Endothelial cell of umbilical vein (primary cell): ENCODE data around the gene MEN1. TPM values are rescaled to one million over a fixed set of nuclear protein-coding genes. Genes with fewer than 3 reads are reported as not detected.

ENCODE experiments used
- BruUV-seq: library from RNA; stranded (reverse); fragments of 400-500 nt; replicated peaks from 2 replicates; lab custom pipeline; 2021; lab: Mats Ljungman, UMichigan
- CTCF ChIA-PET: fragments of 300-600, 350-600 bp; sonication (Branson Sonifier 250); formaldehyde crosslinking; loops from one replicate; lab custom pipeline; 2021; ENCODE audit warnings: antibody characterized with exemption, inconsistent platforms; lab: Charles Lee
- POLR2A ChIA-PET: fragments of 300-600, 350-600 bp; sonication (Branson Sonifier 250); formaldehyde crosslinking; loops from one replicate; lab custom pipeline; 2021; ENCODE audit warnings: antibody characterized with exemption, inconsistent platforms; lab: Charles Lee
- DNase-seq: peaks from one replicate; pipeline ENCODE4 v3.0.0-alpha.2; 2011; ENCODE audit warnings: low read depth, low spot score
- FAIRE-seq: peaks from 2 replicates; lab custom pipeline; 2011; peaks lifted over from hg19 to GRCh38; lab: Jason Lieb, UNC
- H2AFZ ChIP-seq: 2 replicates; pipeline ENCODE4 v1.6.0; 2012; ENCODE audit warnings: low read depth, low read length, control low read depth, inconsistent platforms
- H3K27ac ChIP-seq: 2 replicates; pipeline ENCODE4 v1.5.1; 2011; ENCODE audit warnings: low read depth, mild to moderate bottlenecking, control low read depth, low read length, moderate library complexity; ENCODE audit not compliant: insufficient read depth
- H3K27me3 ChIP-seq, 2 experiments: 2 replicates each; pipeline versions ENCODE4 v1.6.0 to v1.6.1; 2011; ENCODE audit warnings: low read length in 2 of 2, mixed read lengths in 1 of 2; ENCODE audit not compliant: control insufficient read depth in 2 of 2, insufficient read depth in 2 of 2
- H3K36me3 ChIP-seq, 2 experiments: 2 replicates in 1 of 2; 3 replicates in 1 of 2; pipeline ENCODE4 v1.5.1; 2011; ENCODE audit warnings: low read length in 2 of 2, mild to moderate bottlenecking in 1 of 2, moderate library complexity in 1 of 2; ENCODE audit not compliant: control insufficient read depth in 2 of 2, insufficient read depth in 2 of 2; ENCODE audit errors: extremely low read depth in 1 of 2
- H3K4me1 ChIP-seq: 3 replicates; pipeline ENCODE4 v1.5.1; 2011; ENCODE audit warnings: mild to moderate bottlenecking, low read length; ENCODE audit not compliant: control insufficient read depth, insufficient read depth; ENCODE audit errors: extremely low read depth
- H3K4me2 ChIP-seq: 2 replicates; pipeline ENCODE4 v1.6.1; 2011; ENCODE audit warnings: low read length, control low read depth, mixed read lengths; ENCODE audit not compliant: insufficient read depth
- H3K4me3 ChIP-seq, 3 experiments: fragments of 200-600 bp in 1 of 3; sonication (generic), shearing (Covaris generic) in 1 of 3; replicated peaks in 1 of 3; 2 replicates each; pipeline ENCODE4 v1.5.1; 2011 to 2016; ENCODE audit warnings: control low read depth in 3 of 3, low read length in 3 of 3, mild to moderate bottlenecking in 2 of 3, inconsistent platforms in 1 of 3, low read depth in 1 of 3, moderate library complexity in 1 of 3; ENCODE audit not compliant: insufficient read depth in 1 of 3
- H3K79me2 ChIP-seq: 2 replicates; pipeline ENCODE4 v1.6.0; 2012; ENCODE audit warnings: low read length, inconsistent platforms; ENCODE audit not compliant: control insufficient read depth, insufficient read depth
- H3K9ac ChIP-seq: replicated peaks from 2 replicates; pipeline ENCODE3; 2011; ENCODE audit warnings: low read length, control low read depth; ENCODE audit not compliant: insufficient read depth; ENCODE audit errors: extremely low read depth
- H3K9me1 ChIP-seq: replicated peaks from 3 replicates; pipeline ENCODE4 v1.6.0; 2011; ENCODE audit warnings: mild to moderate bottlenecking, low read length; ENCODE audit not compliant: control insufficient read depth, insufficient read depth; ENCODE audit errors: extremely low read depth
- H3K9me3 ChIP-seq: replicated peaks from 2 replicates; pipeline ENCODE4 v1.5.1; 2012; ENCODE audit warnings: low read length, inconsistent platforms; ENCODE audit not compliant: control insufficient read depth, insufficient read depth
- H4K20me1 ChIP-seq: replicated peaks from 2 replicates; pipeline ENCODE3; 2011; ENCODE audit warnings: mild to moderate bottlenecking, low read length; ENCODE audit not compliant: control insufficient read depth, insufficient read depth; ENCODE audit errors: extremely low read depth
- CTCF ChIP-seq, 2 donors: IDR thresholded peaks; 1 replicate in 1 of 2; 2 replicates in 1 of 2; pipeline ENCODE4 v1.5.1; 2011; ENCODE audit warnings: low read length in 2 of 2, mild to moderate bottlenecking in 2 of 2, moderate library complexity in 2 of 2, control low read depth in 1 of 2, inconsistent platforms in 1 of 2, low read depth in 1 of 2; ENCODE audit not compliant: insufficient read depth in 1 of 2; ENCODE audit errors: extremely low read depth in 1 of 2
- EZH2 ChIP-seq: IDR thresholded peaks from 2 replicates; pipeline ENCODE4 v1.6.1; 2012; ENCODE audit warnings: borderline replicate concordance, low read depth, mild to moderate bottlenecking, moderate library complexity, low read length, inconsistent platforms; ENCODE audit not compliant: severe bottlenecking
- FOS ChIP-seq: IDR thresholded peaks from 2 replicates; pipeline ENCODE4 v1.6.1; 2011; ENCODE audit warnings: mild to moderate bottlenecking, low read length, moderate library complexity, borderline replicate concordance; ENCODE audit not compliant: insufficient read depth
- GATA2 ChIP-seq: IDR thresholded peaks from 2 replicates; pipeline ENCODE4 v1.7.0; 2011; ENCODE audit warnings: low read depth, mild to moderate bottlenecking, moderate library complexity, mixed read lengths, low read length; ENCODE audit not compliant: insufficient read length, insufficient read depth
- MAX ChIP-seq: IDR thresholded peaks from 2 replicates; pipeline ENCODE4 v1.6.1; 2011; ENCODE audit not compliant: insufficient read depth, insufficient read length
- MYC ChIP-seq: IDR thresholded peaks from one replicate; pipeline ENCODE4 v1.6.1; 2011; ENCODE audit warnings: mild to moderate bottlenecking, low read depth, low read length
- POLR2AphosphoS5 ChIP-seq: IDR thresholded peaks from 2 replicates; pipeline ENCODE4 v1.6.1; 2012; ENCODE audit warnings: low read depth, mild to moderate bottlenecking, control low read depth, low read length, moderate library complexity; ENCODE audit not compliant: insufficient read depth
- dilution Hi-C: fragments of 300-500 bp; cut with MboI; formaldehyde crosslinking; loops from one replicate; pipeline ENCODE4 v1.15.0; 2019; ENCODE audit warnings: low sequenced_read_pairs; ENCODE audit not compliant: extremely low pct_ligation_motif_present
- intact Hi-C: fragments of 100-400 bp; cut with micrococcal nuclease; formaldehyde crosslinking; loops from one replicate; pipeline ENCODE4 v1.10.0; 2022
- polyA plus RNA-seq, 4 experiments: library from polyadenylated mRNA; depleted of rRNA in 3 of 4; stranded (reverse) in 3 of 4; unstranded in 1 of 4; fragments of >200 nt; gene quantifications; 2 replicates each; pipeline versions ENCODE4 v1.2.1 to v1.2.3, GENCODE V29; 2011 to 2012; ENCODE audit warnings: missing spikeins in 1 of 4
- total RNA-seq: library from RNA; stranded (reverse); gene quantifications from 2 replicates; pipeline ENCODE4 v1.2.3, GENCODE V29; 2021

The MEN1 gene
- total and polyA plus RNA-seq, 2 donors (not counting 3 experiments of a cell fraction or from before 2014, with no cell fraction given), result 41.1 to 43.1 TPM

DNA sequence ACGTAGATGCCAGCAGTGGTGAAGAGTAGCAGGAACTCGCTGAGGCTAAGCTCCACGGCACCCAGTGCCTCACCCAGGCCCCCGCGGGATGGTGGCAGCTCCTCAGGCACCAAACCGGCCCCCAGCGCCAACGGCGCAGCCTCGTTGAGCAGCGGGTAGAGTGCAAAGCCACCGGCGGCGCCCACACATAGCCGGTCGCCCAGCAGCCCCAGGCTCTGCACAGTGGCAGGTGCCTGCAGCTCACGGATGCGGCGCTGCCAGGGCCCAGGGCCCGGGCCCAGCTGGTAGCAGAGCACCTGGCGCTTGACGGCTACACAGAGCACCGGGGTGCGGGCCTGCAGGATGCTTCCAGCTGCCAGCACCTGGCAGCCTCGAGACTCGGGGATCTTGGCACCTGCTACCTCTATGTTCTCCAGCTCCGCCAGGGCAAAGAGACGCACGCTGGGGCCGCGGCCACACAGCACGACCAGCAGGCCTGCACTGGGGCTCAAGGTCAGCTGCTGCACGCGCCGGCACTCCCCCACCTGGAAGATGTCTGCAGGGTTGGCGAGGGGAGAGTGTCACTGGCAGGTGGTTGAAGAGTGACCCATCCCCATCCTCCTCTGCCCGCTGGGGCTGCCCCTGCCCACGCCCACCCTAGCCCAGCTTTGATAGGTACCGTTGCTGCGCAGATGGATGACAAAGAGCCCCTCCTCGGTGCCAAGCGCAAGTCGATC, 19.3 kb upstream of the MEN1 start:
- intact Hi-C loops, result no loop called here
- no peaks in the 10 kb centered on the region for H3K36me3 ChIP-seq
- ChIA-PET CTCF (interaction anchor here (0.8 to 1.4 kb wide), 3 partner anchors 15 to 58 kb away, joined by 3 to 4 read pairs (median 4); partner anchors contain the start of gene CDC42BPG), POLR2A (no interaction called here)
- no peaks in the 10 kb centered on the region for H3K79me2 ChIP-seq
- no TSS peak for BruUV-seq
- TF ChIP-seq POLR2AphosphoS5, result no peak
- no peak for TF ChIP-seq FOS
- TF ChIP-seq MYC, result no peak
- no peak for TF ChIP-seq GATA2
- TF ChIP-seq EZH2, result no peak
- no peak for TF ChIP-seq MAX
- no peak for TF ChIP-seq CTCF (IDR thresholded peaks at IDR 0.05; ENCODE audit: extremely low read depth in 1 of 2, insufficient read depth in 1 of 2, low read depth in 1 of 2, low read length in 2 of 2)
- H3K27ac ChIP-seq, result no peak overlapping the region
- dilution Hi-C loops, result no loop called here
- no peak overlapping the region for H3K4me2 ChIP-seq
- H3K4me1 ChIP-seq, result no peaks in the 10 kb centered on the region
- no peaks in the 10 kb centered on the region for H3K9me1 ChIP-seq
- H3K4me3 ChIP-seq, result no peak overlapping the region
- no peaks in the 10 kb centered on the region for H4K20me1 ChIP-seq
- no peak overlapping the region for H2AFZ ChIP-seq
- H3K27me3 ChIP-seq, result no peaks in the 10 kb centered on the region
- no peak for FAIRE-seq
- DNase-seq, result no peak
- no peak overlapping the region for H3K9ac ChIP-seq
- no peaks in the 10 kb centered on the region for H3K9me3 ChIP-seq
